Trophoblast cell (in vitro differentiated cells and primary cell): ENCODE data around the gene GALNT9.
"Not testable (repeated sequence)": the region's sequence is repeated elsewhere in the genome, so short reads cannot be mapped to it uniquely, and the experiment has no call there.

ENCODE experiments used
- DNase-seq, 2 donors: peaks; one replicate each; pipeline ENCODE4 v3.0.0-alpha.2; 2016
- H2AFZ ChIP-seq: 2 replicates; pipeline ENCODE4 v1.6.1; 2013; ENCODE audit warnings: low read length, moderate library complexity, mild to moderate bottlenecking; ENCODE audit not compliant: insufficient read depth, poor library complexity
- H2AK5ac ChIP-seq: 2 replicates; pipeline ENCODE4 v1.6.1; 2013; ENCODE audit warnings: mild to moderate bottlenecking, low read length
- H2BK120ac ChIP-seq: 2 replicates; pipeline ENCODE4 v1.6.1; 2013; ENCODE audit warnings: low read length, mild to moderate bottlenecking, moderate library complexity; ENCODE audit not compliant: insufficient read depth, poor library complexity
- H2BK12ac ChIP-seq: 2 replicates; pipeline ENCODE4 v1.6.1; 2013; ENCODE audit warnings: mild to moderate bottlenecking, low read length, moderate library complexity
- H2BK5ac ChIP-seq: 2 replicates; pipeline ENCODE4 v1.6.1; 2013; ENCODE audit warnings: low read length, low read depth, moderate library complexity, mild to moderate bottlenecking; ENCODE audit not compliant: poor library complexity
- H3K14ac ChIP-seq: 2 replicates; pipeline ENCODE4 v1.6.1; 2013; ENCODE audit warnings: mild to moderate bottlenecking, low read length
- H3K18ac ChIP-seq: 2 replicates; pipeline ENCODE4 v1.6.1; 2013; ENCODE audit warnings: mild to moderate bottlenecking, low read length
- H3K23ac ChIP-seq: 2 replicates; pipeline ENCODE4 v1.6.1; 2013; ENCODE audit warnings: low read length
- H3K27ac ChIP-seq: 2 replicates; pipeline ENCODE4 v1.5.1; 2013; ENCODE audit warnings: low read depth, mild to moderate bottlenecking, inconsistent platforms, low read length, moderate library complexity
- H3K27me3 ChIP-seq: 2 replicates; pipeline ENCODE4 v1.6.1; 2013; ENCODE audit warnings: inconsistent platforms, mild to moderate bottlenecking, low read length, moderate library complexity; ENCODE audit not compliant: insufficient read depth
- H3K36me3 ChIP-seq, 2 experiments: 1 replicate in 1 of 2; 2 replicates in 1 of 2; pipeline ENCODE4 v1.6.1; 2013; ENCODE audit warnings: low read length in 2 of 2, mild to moderate bottlenecking in 2 of 2, moderate library complexity in 1 of 2; ENCODE audit not compliant: insufficient read depth in 2 of 2, control insufficient read depth in 1 of 2
- H3K4ac ChIP-seq: 2 replicates; pipeline ENCODE4 v1.6.1; 2013; ENCODE audit warnings: low read depth, mild to moderate bottlenecking, low read length, moderate library complexity
- H3K4me1 ChIP-seq, 2 experiments: 1 replicate in 1 of 2; 2 replicates in 1 of 2; pipeline ENCODE4 v1.6.1; 2013; ENCODE audit warnings: low read length in 2 of 2, mild to moderate bottlenecking in 2 of 2, moderate library complexity in 1 of 2; ENCODE audit not compliant: insufficient read depth in 2 of 2, control insufficient read depth in 1 of 2
- H3K4me2 ChIP-seq: 2 replicates; pipeline ENCODE4 v1.6.1; 2013; ENCODE audit warnings: inconsistent platforms, mild to moderate bottlenecking, low read length, moderate library complexity
- H3K4me3 ChIP-seq: 2 replicates; pipeline ENCODE4 v1.5.1; 2013; ENCODE audit warnings: mild to moderate bottlenecking, low read depth, low read length, inconsistent platforms
- H3K79me1 ChIP-seq: one replicate; pipeline ENCODE4 v1.6.1; 2013; ENCODE audit warnings: low read length
- H3K79me2 ChIP-seq: 2 replicates; pipeline ENCODE4 v1.6.1; 2013; ENCODE audit warnings: low read length, mild to moderate bottlenecking; ENCODE audit not compliant: control insufficient read depth, insufficient read depth, poor library complexity
- H3K9ac ChIP-seq: 2 replicates; pipeline ENCODE4 v1.6.1; 2013; ENCODE audit warnings: mild to moderate bottlenecking, low read length
- H3K9me3 ChIP-seq: 2 replicates; pipeline ENCODE4 v1.6.1; 2013; ENCODE audit warnings: low read depth, mild to moderate bottlenecking, control low read depth, inconsistent platforms, low read length; ENCODE audit not compliant: insufficient read depth
- H4K12ac ChIP-seq: 2 replicates; pipeline ENCODE4 v1.6.1; 2013; ENCODE audit warnings: low read depth, mild to moderate bottlenecking, low read length, moderate library complexity
- H4K8ac ChIP-seq: 2 replicates; pipeline ENCODE4 v1.6.1; 2013; ENCODE audit warnings: low read depth, mild to moderate bottlenecking, low read length, moderate library complexity
- H4K91ac ChIP-seq: one replicate; pipeline ENCODE4 v1.6.1; 2013; ENCODE audit warnings: low read depth, mild to moderate bottlenecking, low read length, moderate library complexity
- WGBS: extraction: QIAGEN DNeasy Blood & Tissue Kit; methylation state at CpG from one replicate; pipeline ENCODE4 v1.1.7; 2013; ENCODE audit warnings: missing lambda C conversion rate; ENCODE audit not compliant: insufficient read length, insufficient coverage; ENCODE audit errors: extremely low coverage; 5-methylcytosine and 5-hydroxymethylcytosine counted together

The GALNT9 gene

GRCh38 chr12:132255642-132256041 is 73.7 kb downstream of the GALNT9 start:
- no peak overlapping the region for H4K91ac ChIP-seq
- H3K4me2 ChIP-seq = no peak overlapping the region
- H3K79me2 ChIP-seq = no peaks in the 10 kb centered on the region
- whole genome bisulfite sequencing = no CpG with 5 or more reads among the region's 20 CpGs
- H3K4me1 ChIP-seq = no peaks in the 10 kb centered on the region
- H2BK12ac ChIP-seq = no peak overlapping the region
- H3K27me3 ChIP-seq = no peaks in the 10 kb centered on the region
- peaks cover 4% of the 10 kb centered on the region for H3K9me3 ChIP-seq
- H3K9ac ChIP-seq = no peak overlapping the region
- no peaks in the 10 kb centered on the region for H3K36me3 ChIP-seq
- H3K4me3 ChIP-seq = no peak overlapping the region
- no peak overlapping the region for H3K18ac ChIP-seq
- no peaks in the 10 kb centered on the region for H3K79me1 ChIP-seq
- no peak for DNase-seq
- no peak overlapping the region for H2AK5ac ChIP-seq
- H3K23ac ChIP-seq = no peak overlapping the region
- H3K14ac ChIP-seq = no peak overlapping the region
- no peak overlapping the region for H2BK5ac ChIP-seq
- no peak overlapping the region for H2AFZ ChIP-seq
- no peak overlapping the region for H3K27ac ChIP-seq
- no peak overlapping the region for H3K4ac ChIP-seq
- no peak overlapping the region for H4K8ac ChIP-seq
- no peak overlapping the region for H4K12ac ChIP-seq
- no peak overlapping the region for H2BK120ac ChIP-seq

- Histone ChIP-seq H3K36me3 (no peaks in the 10 kb centered on the region), H3K9ac (no peak overlapping the region), H3K27me3 (no peaks in the 10 kb centered on the region), H3K4ac (no peak overlapping the region), H3K79me1 (no peaks in the 10 kb centered on the region), H3K79me2 (no peaks in the 10 kb centered on the region), H2AK5ac (no peak overlapping the region), H2AFZ (no peak overlapping the region), H3K4me2 (no peak overlapping the region), H2BK5ac (no peak overlapping the region), H3K27ac (no peak overlapping the region), H4K91ac (no peak overlapping the region), H2BK12ac (no peak overlapping the region), H3K23ac (no peak overlapping the region), H3K4me1 (no peaks in the 10 kb centered on the region), H3K18ac (no peak overlapping the region), H3K4me3 (no peak overlapping the region), H3K9me3 (peaks cover 4% of the 10 kb centered on the region), H3K14ac (no peak overlapping the region), H2BK120ac (no peak overlapping the region), H4K12ac (no peak overlapping the region), H4K8ac (no peak overlapping the region)
- no peak for DNase-seq
- WGBS = no CpG with 5 or more reads among the region's 18 CpGs
Observed at GRCh38 chr12:132253698-132254480, 75.5 kb downstream of the GALNT9 start.

- not testable (repeated sequence) for H3K79me1 ChIP-seq, H3K27ac ChIP-seq, H3K23ac ChIP-seq, H3K4me1 ChIP-seq, H3K79me2 ChIP-seq, H3K27me3 ChIP-seq, H2AFZ ChIP-seq, DNase-seq, H2AK5ac ChIP-seq, H3K4me2 ChIP-seq, H4K12ac ChIP-seq, H3K18ac ChIP-seq, H4K91ac ChIP-seq, H4K8ac ChIP-seq, H2BK12ac ChIP-seq, H3K14ac ChIP-seq, H3K9ac ChIP-seq, H3K9me3 ChIP-seq, H2BK120ac ChIP-seq, H2BK5ac ChIP-seq, H3K4ac ChIP-seq, H3K4me3 ChIP-seq, H3K36me3 ChIP-seq
- no CpG with 5 or more reads among the region's 5 CpGs for WGBS
Observed at GRCh38 chr12:132252981-132253380, 76.4 kb downstream of the GALNT9 start.

DNA sequence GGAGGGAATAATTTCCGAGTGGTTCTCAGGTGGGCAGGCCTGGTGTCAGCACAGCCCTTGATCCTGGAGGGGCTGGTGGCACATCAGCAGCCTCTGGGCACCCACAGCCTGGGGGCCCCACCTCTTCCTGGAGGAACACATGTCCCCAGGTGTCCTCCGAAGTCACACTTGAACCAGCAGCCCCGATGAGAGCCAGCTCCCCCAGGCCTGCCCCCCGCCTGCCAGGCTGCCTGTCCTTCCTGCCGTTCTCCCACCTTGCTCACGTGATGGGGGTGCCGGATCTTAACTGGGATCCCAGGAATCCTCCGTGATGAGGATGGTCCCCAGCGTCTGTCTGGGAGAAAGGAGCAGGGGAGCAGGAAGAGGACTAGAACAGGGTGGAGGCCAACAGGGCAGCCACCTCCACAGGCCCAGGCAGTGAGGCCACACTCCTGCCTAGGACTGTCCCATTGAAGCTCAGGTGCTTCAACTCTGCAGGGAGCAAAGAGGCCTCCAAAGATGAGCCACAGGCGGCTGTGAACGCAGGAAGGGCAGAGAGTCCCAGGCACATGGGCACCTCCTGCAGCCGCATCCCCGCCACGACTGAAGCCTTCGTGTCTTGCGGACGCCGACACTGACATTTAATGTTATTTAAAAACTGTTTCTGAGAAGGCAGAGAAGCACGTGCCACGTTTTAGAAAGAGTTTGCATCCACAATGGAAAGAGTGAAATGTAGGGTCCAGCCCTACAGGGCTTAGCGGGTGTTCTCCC is 77.5 kb downstream of the GALNT9 start:
- Histone ChIP-seq H2AFZ (no peak overlapping the region), H4K12ac (no peak overlapping the region), H2BK120ac (no peak overlapping the region), H3K27ac (no peak overlapping the region), H3K9ac (no peak overlapping the region), H3K36me3 (no peaks in the 10 kb centered on the region), H3K18ac (no peak overlapping the region), H3K14ac (no peak overlapping the region), H3K9me3 (peaks cover 5% of the 10 kb centered on the region), H4K8ac (no peak overlapping the region), H3K79me1 (no peaks in the 10 kb centered on the region), H3K27me3 (no peaks in the 10 kb centered on the region), H3K4me1 (no peaks in the 10 kb centered on the region), H3K23ac (no peak overlapping the region), H2AK5ac (no peak overlapping the region), H3K4ac (no peak overlapping the region), H3K4me3 (no peak overlapping the region), H2BK5ac (no peak overlapping the region), H4K91ac (no peak overlapping the region), H3K79me2 (no peaks in the 10 kb centered on the region), H2BK12ac (no peak overlapping the region), H3K4me2 (no peak overlapping the region)
- no peak for DNase-seq
- no CpG with 5 or more reads among the region's 21 CpGs for WGBS
